ENCODE measurements around the gene IRAK3.

- TF ChIP-seq, protein P1, sequence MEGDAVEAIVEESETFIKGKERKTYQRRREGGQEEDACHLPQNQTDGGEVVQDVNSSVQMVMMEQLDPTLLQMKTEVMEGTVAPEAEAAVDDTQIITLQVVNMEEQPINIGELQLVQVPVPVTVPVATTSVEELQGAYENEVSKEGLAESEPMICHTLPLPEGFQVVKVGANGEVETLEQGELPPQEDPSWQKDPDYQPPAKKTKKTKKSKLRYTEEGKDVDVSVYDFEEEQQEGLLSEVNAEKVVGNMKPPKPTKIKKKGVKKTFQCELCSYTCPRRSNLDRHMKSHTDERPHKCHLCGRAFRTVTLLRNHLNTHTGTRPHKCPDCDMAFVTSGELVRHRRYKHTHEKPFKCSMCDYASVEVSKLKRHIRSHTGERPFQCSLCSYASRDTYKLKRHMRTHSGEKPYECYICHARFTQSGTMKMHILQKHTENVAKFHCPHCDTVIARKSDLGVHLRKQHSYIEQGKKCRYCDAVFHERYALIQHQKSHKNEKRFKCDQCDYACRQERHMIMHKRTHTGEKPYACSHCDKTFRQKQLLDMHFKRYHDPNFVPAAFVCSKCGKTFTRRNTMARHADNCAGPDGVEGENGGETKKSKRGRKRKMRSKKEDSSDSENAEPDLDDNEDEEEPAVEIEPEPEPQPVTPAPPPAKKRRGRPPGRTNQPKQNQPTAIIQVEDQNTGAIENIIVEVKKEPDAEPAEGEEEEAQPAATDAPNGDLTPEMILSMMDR (conservative IDR thresholded peaks at IDR 0.05; ENCODE audit: low read depth in 2 of 2), result peak; percentile 26 to 48; a peak in 2 of 4 replicates
- TF ChIP-seq POLR2AphosphoS5 (IDR thresholded peaks at IDR 0.05; ENCODE audit: low read depth) (no peak), EZH2 (IDR thresholded peaks at IDR 0.05; ENCODE audit: low read depth, unreplicated experiment) (no peak), JUNB (IDR thresholded peaks at IDR 0.05; ENCODE audit: unreplicated experiment) (no peak), EZH2phosphoT487 (IDR thresholded peaks at IDR 0.05; ENCODE audit: unreplicated experiment) (no peak), NANOG (IDR thresholded peaks at IDR 0.05; ENCODE audit: borderline replicate concordance) (no peak)
- TF ChIP-seq, protein P2, sequence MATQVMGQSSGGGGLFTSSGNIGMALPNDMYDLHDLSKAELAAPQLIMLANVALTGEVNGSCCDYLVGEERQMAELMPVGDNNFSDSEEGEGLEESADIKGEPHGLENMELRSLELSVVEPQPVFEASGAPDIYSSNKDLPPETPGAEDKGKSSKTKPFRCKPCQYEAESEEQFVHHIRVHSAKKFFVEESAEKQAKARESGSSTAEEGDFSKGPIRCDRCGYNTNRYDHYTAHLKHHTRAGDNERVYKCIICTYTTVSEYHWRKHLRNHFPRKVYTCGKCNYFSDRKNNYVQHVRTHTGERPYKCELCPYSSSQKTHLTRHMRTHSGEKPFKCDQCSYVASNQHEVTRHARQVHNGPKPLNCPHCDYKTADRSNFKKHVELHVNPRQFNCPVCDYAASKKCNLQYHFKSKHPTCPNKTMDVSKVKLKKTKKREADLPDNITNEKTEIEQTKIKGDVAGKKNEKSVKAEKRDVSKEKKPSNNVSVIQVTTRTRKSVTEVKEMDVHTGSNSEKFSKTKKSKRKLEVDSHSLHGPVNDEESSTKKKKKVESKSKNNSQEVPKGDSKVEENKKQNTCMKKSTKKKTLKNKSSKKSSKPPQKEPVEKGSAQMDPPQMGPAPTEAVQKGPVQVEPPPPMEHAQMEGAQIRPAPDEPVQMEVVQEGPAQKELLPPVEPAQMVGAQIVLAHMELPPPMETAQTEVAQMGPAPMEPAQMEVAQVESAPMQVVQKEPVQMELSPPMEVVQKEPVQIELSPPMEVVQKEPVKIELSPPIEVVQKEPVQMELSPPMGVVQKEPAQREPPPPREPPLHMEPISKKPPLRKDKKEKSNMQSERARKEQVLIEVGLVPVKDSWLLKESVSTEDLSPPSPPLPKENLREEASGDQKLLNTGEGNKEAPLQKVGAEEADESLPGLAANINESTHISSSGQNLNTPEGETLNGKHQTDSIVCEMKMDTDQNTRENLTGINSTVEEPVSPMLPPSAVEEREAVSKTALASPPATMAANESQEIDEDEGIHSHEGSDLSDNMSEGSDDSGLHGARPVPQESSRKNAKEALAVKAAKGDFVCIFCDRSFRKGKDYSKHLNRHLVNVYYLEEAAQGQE (IDR thresholded peaks at IDR 0.05; ENCODE audit: unreplicated experiment), result no peak
These were observed 84.1 kb downstream of the IRAK3 start for GRCh38 chr12:66273147-66273546.
